Motor neuron (in vitro differentiated cells): ENCODE data around the gene GGT1. TPM values are rescaled to one million over a fixed set of nuclear protein-coding genes. Genes with fewer than 3 reads are reported as not detected.
"Not testable (repeated sequence)": the region's sequence is repeated elsewhere in the genome, so short reads cannot be mapped to it uniquely, and the experiment has no call there.

ENCODE experiments used
- ATAC-seq, 8 experiments: fragments of 200-7000 bp; cut with Tn5 transposase; replicated peaks in 6 of 8; 2 replicates each; pipeline ENCODE4 v1.8.0; 2021; ENCODE audit warnings: mild to moderate bottlenecking in 8 of 8, moderate library complexity in 8 of 8
- H3K27ac ChIP-seq, 2 donors: fragments of 250-450 bp; sonication (Bioruptor Pico); 2 replicates each; pipeline ENCODE4 v1.9.0; 2021; ENCODE audit warnings: antibody characterized with exemption in 2 of 2, mild to moderate bottlenecking in 2 of 2, moderate library complexity in 1 of 2
- H3K4me1 ChIP-seq, 2 donors: fragments of 250-450 bp; sonication (Bioruptor Pico); replicated peaks in 1 of 2; 2 replicates each; pipeline ENCODE4 v1.6.1; 2021; ENCODE audit warnings: antibody characterized with exemption in 2 of 2, mild to moderate bottlenecking in 2 of 2, moderate library complexity in 1 of 2
- H3K4me3 ChIP-seq, 5 donors: fragments of 250-450 bp; sonication (Bioruptor Pico); 2 replicates each; pipeline ENCODE4 v1.9.0; 2021; ENCODE audit warnings: antibody characterized with exemption in 5 of 5, mild to moderate bottlenecking in 5 of 5, moderate library complexity in 4 of 5
- WGBS, 10 experiments: fragments of 450-650 bp; shearing (Covaris generic); methylation state at CpG; one replicate each; pipeline ENCODE4 v1.0.0; 2022; 5-methylcytosine and 5-hydroxymethylcytosine counted together
- in situ Hi-C, 9 experiments: fragments of 400-800 bp; cut with MboI; loops; one replicate each; pipeline ENCODE4 v1.15.0; 2021; ENCODE audit warnings: low sequenced_read_pairs in 9 of 9, low pct_unique_long_range_greater_than_20kb in 2 of 9; ENCODE audit not compliant: unreplicated experiment in 9 of 9
- total RNA-seq, 8 experiments: library from RNA; unstranded; fragments of 300-600 nt; gene quantifications; 2 replicates each; pipeline versions ENCODE4 v1.2.3 to v1.2.4, GENCODE V29; 2022

Gene GGT1
- total RNA-seq, 8 experiments from 2014 or later = 0.97 to 5.9 (median 1.9) TPM

DNA sequence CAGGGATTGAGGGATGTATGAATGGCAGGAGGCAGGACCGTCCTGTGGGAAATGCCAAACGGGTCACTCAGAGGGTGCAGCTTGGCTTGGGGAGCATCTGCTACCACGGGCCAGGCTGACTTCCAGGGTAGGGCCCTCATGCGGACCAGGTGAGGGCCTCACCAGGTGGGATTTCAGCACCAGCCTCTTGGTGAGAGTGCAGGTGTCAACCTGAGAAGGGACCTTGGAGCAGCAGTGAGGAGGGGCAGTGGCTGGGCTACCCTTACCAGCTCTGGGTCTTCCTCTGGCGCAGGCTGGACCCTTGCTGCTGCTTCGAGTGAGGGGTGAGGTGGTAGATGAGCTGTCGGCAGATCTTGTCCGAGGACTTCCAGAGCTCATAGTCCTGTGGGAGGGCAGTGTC lies 15.0 kb upstream of the GGT1 start:
- Histone ChIP-seq H3K4me1 (peaks cover 3 to 6% of the 10 kb centered on the region in 2 donors), H3K4me3 (no peak overlapping the region), H3K27ac (no peak overlapping the region)
- in situ Hi-C loops = no loop called here
- no peak for ATAC-seq
- 60 to 100% (median 100%) methylated on average over 1 to 2 of the region's 8 CpGs; no CpG with 5 or more reads in 5 of the 10 experiments for WGBS, 10 experiments

DNA sequence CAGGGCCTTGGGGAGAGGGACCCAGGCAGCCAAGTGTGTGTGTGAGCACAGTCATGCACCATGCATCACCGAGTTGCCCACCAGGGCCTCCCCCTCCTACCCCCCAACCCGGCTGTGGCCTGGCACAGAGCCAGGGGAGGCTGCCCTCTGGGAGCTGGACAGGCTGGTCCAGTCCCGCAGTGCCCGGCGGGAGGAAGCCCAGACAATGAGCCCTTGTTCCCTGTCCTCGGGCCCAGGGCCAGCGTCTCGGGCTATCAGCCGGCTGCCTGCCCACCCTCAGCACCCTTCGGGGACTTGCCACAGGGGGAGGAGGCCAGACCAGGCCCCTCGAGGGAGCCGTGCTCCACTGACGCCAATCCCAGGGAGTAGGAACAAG lies 14.6 kb upstream of the GGT1 start:
- Histone ChIP-seq H3K4me1 (peaks cover 5 to 7% of the 10 kb centered on the region in 2 donors), H3K4me3 (no peak overlapping the region), H3K27ac (no peak overlapping the region)
- ATAC-seq = peak in 3 of 8 experiments; percentile 9 to 53 (median 12)
- in situ Hi-C loops = no loop called here
- no CpG with 5 or more reads among the region's 13 CpGs for WGBS, 10 experiments

DNA sequence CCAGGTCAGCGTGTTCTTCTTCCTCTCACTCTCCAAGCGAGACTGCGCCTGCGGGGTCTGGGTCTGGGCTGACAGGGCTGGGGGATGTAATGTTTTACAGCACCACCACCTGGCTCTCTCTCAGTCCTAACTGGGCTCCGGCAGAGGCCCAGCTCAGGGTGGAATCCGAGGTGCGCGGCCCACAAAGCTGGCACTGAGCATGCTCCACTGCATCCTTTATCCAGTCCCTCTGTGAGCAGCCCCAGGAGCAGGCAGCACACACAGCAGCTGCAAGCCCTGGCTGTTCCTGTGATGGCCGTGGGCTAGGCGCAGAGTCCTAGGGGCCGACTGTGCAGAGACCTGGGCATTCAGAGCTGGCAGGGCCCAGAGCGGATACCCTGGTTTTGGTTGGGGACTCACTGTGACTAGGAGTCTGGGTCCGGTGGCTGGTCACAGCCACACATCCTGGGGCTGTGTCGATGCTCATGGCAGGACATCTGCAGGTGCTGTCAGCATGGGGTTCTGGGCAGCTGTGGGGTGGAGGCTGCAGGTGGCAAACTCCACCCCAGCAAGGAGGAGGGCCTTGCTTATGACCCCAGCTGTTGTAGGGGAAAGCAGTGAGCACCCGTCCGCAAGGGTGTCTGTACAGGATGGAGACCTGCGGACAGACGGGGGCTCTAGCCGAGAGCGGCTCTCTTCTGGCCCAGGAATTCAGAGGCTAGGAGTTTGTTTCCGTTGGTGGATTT lies 14.1 kb upstream of the GGT1 start:
- ATAC-seq = peak in 1 of 8 experiments; percentile 18
- peaks cover 11 to 13% of the 10 kb centered on the region in 2 donors for H3K4me1 ChIP-seq
- no peak overlapping the region for H3K27ac ChIP-seq
- 78 to 100% (median 90%) methylated on average over 1 to 6 of the region's 21 CpGs; no CpG with 5 or more reads in 3 of the 10 experiments for WGBS, 10 experiments
- no peak overlapping the region for H3K4me3 ChIP-seq
- in situ Hi-C loops = no loop called here

DNA sequence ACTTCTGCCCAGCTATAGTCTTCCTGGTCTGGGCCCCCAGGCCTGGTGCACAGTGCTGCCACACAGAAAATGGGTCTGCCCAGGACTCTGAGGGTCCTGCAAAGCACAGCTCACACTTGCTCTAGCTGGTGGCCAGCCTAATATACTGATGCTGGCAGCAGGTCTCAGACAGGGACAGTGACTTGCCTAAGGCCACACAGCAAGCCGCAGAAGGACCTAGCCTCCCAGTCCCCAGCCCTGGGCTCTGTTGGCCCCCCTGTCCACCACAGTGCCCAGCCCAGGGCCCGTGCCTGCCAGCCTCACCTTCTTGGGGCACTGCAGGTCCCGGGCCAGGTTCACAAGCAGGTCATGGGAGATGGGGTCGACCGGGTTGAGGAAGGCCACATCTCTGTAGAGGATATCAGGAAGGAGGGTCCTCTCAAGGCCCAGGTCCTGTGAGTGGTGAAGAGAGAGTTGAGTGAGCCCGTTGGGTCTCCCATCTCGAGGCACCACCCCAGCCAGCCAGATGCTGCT lies 13.4 kb upstream of the GGT1 start:
- in situ Hi-C loops = no loop called here
- Histone ChIP-seq H3K4me3 (no peak overlapping the region), H3K27ac (no peak overlapping the region), H3K4me1 (peaks cover 13 to 19% of the 10 kb centered on the region in 2 donors)
- no peak for ATAC-seq
- WGBS, 10 experiments = 100% methylated on average over 2 of the region's 7 CpGs; no CpG with 5 or more reads in 9 of the 10 experiments

DNA sequence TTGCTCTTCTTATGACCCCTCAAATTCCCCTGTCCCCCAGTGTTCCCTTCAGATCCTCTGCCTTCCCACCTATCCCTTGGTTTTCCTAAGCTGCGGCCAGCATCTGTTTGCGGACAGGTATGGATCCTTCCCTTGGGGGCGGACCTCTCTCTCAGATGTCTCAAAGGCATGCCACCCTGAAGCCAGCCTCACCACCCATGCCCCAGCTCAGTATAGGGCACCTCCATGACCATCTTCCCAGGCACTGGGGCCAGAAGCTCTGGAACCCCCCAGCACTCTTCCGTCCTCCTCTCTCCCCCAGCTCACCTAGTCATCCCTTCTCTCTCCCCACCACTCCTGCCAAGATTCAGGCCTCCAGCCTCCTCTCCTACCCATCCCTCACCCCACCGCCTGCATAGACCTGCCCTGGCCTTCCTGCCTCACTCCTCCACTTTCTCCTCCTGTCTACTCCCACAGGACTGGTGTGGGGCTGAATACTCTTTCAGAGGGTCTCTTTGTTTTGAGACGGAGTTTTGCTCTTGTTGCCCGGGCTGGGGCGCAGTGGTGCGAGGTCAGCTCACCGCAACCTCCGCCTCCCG lies 12.3 kb upstream of the GGT1 start:
- peaks cover 17 to 21% of the 10 kb centered on the region in 2 donors for H3K4me1 ChIP-seq
- in situ Hi-C loops = no loop called here
- no peak overlapping the region for H3K27ac ChIP-seq
- ATAC-seq = no peak
- H3K4me3 ChIP-seq = no peak overlapping the region
- WGBS, 10 experiments = 83 to 100% (median 100%) methylated on average over 1 to 5 of the region's 12 CpGs; no CpG with 5 or more reads in 7 of the 10 experiments

DNA sequence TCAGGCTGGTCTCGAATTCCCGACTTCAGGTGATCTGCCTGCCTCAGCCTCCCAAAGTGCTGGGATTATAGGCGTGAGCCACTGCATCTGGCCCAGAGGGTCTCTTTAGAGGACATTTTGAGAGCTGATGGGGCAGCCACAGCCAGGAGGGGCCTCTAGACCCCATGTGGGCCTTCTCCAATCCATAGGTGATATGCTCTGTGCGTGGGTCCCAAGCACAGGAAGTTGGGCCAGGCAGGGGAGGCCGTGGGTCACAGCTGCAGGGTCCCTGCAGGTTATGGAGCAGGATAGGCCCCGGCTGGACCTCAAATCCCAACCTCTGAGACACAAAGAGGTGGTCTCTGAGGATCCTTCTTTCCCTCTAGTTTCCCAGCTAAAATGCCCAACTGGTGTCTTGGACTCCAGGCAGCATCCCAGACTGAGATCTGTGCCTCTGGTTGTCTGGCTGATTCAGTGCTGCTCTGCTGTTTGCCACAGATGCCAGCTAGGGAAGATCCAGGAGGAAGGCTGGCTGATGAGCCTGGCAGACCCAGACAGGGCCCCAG lies 11.6 kb upstream of the GGT1 start:
- Histone ChIP-seq H3K27ac (no peak overlapping the region), H3K4me1 (peaks cover 17 to 21% of the 10 kb centered on the region in 2 donors), H3K4me3 (no peak overlapping the region)
- WGBS, 10 experiments = 60 to 100% (median 90%) methylated on average over 1 to 2 of the region's 6 CpGs; no CpG with 5 or more reads in 7 of the 10 experiments
- no peak for ATAC-seq
- in situ Hi-C loops = no loop called here

DNA sequence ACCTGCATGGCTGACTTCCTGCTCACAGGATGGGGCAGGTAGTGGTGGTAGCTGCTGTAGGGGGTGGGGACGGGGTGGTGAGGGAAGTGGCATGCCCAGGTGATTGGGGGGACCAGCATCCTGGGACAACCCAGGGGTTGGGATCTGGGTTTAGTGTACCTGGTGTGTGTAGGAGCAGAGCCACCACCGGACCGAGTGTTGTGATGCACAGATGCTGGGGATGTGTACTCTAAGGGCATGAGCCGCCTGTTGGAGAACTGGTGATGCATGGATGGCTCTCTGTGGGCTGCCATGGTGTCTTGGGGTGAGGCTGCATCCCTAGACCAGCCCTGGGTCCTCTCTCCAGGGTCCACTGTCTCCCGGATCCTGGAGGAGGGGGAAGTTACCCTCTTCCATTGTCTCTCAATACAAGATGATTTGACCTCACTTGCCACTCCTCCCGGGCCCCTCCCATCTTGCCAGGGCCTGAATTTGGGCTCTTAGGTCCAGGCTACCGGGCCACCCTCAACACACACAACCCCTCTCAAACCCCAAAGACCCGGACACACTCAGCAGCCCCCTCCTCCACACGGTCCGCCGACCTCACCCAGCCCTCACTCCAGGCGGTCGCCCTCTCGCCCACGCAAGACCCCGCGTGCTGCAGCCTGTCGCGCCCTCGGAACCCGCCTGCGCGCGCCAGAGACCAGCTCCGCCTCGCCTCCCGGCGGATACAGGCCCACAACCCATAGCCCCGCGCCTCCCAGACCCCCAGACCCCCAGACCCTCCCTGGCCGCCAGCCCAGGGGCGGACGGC lies 10.7 kb upstream of the GGT1 start:
- 0 to 50% methylated on average over 1 to 2 of the region's 33 CpGs; no CpG with 5 or more reads in 8 of the 10 experiments for WGBS, 10 experiments
- peak in 7 of 8 experiments; percentile 3 to 52 (median 43) for ATAC-seq
- peak overlapping the region; percentile 26 to 75 for H3K27ac ChIP-seq
- in situ Hi-C loops = no loop called here
- H3K4me1 ChIP-seq = peaks cover 17 to 21% of the 10 kb centered on the region in 2 donors
- H3K4me3 ChIP-seq = peak overlapping the region; percentile 38 to 51 (median 50)

DNA sequence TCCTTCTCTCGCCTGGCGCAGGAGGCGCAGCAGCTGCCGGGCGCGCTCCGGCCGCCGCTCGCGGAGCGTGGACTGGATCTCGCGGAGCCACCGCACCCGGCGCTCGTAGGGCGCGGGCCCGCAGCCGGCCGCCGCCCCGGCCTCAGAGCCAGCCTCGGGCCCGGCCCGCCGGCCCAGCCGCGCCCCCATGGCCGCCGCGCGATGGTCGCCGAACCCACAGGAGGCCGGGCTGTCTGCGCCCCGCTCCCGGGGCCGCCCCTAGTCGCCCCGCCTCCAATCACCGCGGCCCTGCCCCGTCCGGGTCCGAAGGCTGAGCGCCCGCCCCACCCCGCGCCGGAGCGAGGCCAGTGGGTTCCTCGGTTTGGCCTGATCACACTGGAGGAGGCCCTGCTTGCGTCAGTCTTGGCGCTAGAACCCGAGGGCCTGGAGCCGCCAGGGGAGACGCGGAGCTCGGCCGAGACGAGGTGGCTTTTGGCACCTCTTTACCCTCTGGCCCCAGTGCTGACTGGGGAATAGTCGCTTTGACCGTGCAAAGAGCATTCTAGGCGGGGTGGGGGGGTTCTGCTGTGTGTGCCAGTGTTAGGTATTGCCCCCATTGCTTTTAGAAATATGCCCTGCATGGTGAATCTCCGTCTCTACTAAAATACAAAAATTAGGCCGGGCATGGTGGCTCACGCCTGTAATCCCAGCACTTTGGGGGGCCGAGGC lies 10.0 kb upstream of the GGT1 start, which contains the start of gene LRRC75B:
TSS of gene LRRC75B (minus strand) at position 223 of the 708 bp plus-strand sequence. CDS start at position 189, 34 bp downstream.
- H3K27ac ChIP-seq = peak within 1 kb of the TSS; percentile 26 to 75
- H3K4me3 ChIP-seq = peak within 1 kb of the TSS; percentile 38 to 51 (median 50)
- WGBS, 10 experiments = 15 to 85% (median 80%) methylated on average over 1 to 7 of the region's 72 CpGs; no CpG with 5 or more reads in 3 of the 10 experiments
- ATAC-seq = peak; percentile 86 to 96 (median 91)
- in situ Hi-C loops = no loop called here
- H3K4me1 ChIP-seq = peaks cover 17 to 21% of the 10 kb centered on the region in 2 donors

DNA sequence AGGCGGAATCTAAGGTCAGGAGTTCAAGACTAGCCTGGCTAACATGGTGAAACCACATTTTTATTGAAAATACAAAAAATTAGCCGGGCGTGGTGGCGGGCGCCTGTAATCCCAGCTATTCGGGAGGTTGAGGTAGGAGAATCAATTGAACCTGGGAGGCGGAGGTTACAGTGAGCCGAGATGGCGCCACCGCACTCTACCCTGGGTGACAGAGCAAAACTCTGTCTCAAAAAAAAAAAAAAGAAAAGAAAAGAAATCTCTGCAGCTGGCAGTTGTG lies 9.5 kb upstream of the GGT1 start:
- H3K27ac ChIP-seq = peak overlapping the region; percentile 26 to 75

DNA sequence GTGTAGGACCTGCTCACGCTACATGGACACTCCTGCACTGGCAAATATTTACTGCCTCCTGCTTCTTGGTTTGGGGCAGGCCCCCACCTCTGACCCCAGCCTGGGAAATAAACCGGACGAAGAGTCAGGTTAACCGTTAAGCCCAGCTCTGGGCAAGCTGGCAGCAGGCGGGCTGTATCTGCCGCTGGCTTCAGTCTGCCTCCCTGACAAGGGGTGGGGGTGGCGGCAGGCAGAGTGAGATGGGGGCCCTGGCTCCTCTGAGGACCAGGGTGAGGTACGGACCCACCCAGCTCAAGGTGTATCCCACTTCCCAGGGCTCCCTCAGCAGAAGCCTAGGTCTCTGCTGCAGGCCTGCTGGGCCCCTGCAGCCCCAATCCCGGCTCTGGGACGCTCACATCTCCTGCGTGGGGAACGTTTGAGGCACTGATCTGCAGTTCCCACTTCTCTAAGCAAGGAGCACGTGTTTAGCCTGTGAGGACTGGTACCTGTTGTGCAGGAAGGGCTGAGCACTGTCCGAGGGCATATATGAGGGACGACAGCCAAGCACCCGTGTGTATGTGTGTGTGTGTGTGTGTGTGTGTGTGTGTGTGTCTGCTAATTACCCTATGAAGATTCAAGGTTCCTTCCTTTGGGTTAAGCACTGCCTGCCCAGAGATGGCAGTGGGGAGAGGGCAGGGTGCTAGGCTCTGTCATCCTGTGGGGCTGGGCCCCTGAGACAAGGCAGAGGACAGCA lies 9.0 kb upstream of the GGT1 start:
- Histone ChIP-seq H3K27ac (no peak overlapping the region), H3K4me3 (no peak overlapping the region), H3K4me1 (peaks cover 17 to 21% of the 10 kb centered on the region in 2 donors)
- ATAC-seq = peak in 2 of 8 experiments; percentile 3 to 7
- 40 to 100% (median 49%) methylated on average over 1 to 4 of the region's 16 CpGs; no CpG with 5 or more reads in 7 of the 10 experiments for WGBS, 10 experiments
- in situ Hi-C loops = no loop called here

More for the DNA sequence above, 9.5 kb upstream of the GGT1 start:
- Histone ChIP-seq H3K4me1 (peaks cover 17 to 21% of the 10 kb centered on the region in 2 donors), H3K4me3 (peak overlapping the region in 4 of 5 donors; percentile 40 to 51 (median 50))
- 71 to 96% (median 89%) methylated on average over 1 to 10 of the region's 10 CpGs; no CpG with 5 or more reads in 3 of the 10 experiments for WGBS, 10 experiments
- ATAC-seq, in situ Hi-C loops: not testable (repeated sequence)

DNA sequence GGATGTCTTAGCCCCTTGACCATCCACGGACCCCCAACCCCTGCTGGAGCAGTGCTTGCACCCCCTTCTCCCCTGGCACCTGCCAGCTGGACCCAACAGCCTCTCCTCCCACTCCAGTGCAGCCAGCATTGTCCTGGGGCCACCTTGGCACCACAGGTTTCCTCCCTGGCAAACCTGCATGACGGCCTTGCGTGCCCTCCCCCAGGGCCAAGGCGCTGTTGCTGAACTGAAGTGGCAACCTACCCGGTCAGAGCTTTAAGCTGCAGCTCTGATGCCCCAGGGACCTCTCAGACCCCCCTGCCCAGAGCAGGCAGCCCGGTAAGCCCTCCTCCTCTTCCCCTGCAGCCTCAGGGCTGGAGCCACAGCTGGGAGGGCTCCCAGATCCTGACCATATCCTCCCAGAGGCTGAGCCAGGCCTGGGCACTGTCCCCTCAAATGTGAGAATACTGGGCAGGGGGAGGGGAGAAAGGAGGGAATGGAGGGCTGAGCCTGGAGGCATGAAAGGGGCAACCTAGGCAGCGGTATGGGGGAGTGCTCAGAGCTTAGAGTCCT lies 8.3 kb upstream of the GGT1 start:
- H3K4me1 ChIP-seq = peaks cover 17 to 21% of the 10 kb centered on the region in 2 donors
- no peak overlapping the region for H3K4me3 ChIP-seq
- 40 to 100% (median 93%) methylated on average over 1 to 3 of the region's 7 CpGs; no CpG with 5 or more reads in 7 of the 10 experiments for WGBS, 10 experiments
- ATAC-seq = no peak
- H3K27ac ChIP-seq = no peak overlapping the region
- in situ Hi-C loops = no loop called here
